Jurkat, Clone E6-1 (cell line): ENCODE data around the gene NDUFA3.

ENCODE experiments used
- DNase-seq: peaks from one replicate; pipeline ENCODE4 v3.0.0-alpha.2; 2011; ENCODE audit warnings: low read depth, low spot score
- H3K4me3 ChIP-seq: 2 replicates; pipeline ENCODE4 v1.5.1; 2011; ENCODE audit warnings: mild to moderate bottlenecking, low read length, control low read depth, moderate library complexity

Gene NDUFA3

DNA sequence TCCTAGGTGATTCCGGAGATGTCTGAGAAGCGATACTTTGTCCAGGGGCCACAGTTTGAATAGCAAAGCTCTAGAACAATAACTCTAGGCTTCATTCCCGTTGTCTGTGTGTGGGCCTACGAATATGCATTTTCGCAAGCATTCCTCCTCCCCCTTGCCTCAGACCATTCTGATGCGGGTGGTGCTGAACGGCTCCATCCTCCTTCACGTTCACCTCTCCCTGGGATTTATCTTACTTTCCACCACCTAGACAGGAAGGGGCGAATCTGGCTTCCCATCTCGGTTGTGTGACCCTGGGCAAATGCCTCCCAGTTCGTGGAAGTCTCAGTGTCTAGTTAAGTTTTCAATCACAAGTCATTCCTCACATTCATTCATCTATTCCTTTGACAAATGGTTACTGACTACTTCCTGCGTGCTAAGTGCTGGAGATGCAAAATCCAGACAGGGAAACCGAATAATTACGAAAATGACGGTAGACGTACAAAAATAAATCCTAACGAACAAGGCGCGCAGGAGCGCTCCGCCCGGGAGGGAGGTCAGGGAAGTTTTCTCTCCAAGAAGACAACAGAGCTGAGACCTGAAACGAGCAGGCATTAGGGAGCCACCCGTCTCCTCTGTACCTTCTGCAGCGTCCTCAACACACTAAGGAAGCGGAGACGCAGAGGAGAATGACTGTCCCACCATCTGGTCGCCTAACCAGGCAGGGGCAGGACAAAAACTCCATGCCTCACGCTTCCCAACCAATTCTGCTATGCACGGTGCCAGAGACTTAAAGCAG, 33.6 kb downstream of the NDUFA3 start:
- DNase-seq: no peak
- H3K4me3 ChIP-seq: peak overlapping the region; percentile 59

DNA sequence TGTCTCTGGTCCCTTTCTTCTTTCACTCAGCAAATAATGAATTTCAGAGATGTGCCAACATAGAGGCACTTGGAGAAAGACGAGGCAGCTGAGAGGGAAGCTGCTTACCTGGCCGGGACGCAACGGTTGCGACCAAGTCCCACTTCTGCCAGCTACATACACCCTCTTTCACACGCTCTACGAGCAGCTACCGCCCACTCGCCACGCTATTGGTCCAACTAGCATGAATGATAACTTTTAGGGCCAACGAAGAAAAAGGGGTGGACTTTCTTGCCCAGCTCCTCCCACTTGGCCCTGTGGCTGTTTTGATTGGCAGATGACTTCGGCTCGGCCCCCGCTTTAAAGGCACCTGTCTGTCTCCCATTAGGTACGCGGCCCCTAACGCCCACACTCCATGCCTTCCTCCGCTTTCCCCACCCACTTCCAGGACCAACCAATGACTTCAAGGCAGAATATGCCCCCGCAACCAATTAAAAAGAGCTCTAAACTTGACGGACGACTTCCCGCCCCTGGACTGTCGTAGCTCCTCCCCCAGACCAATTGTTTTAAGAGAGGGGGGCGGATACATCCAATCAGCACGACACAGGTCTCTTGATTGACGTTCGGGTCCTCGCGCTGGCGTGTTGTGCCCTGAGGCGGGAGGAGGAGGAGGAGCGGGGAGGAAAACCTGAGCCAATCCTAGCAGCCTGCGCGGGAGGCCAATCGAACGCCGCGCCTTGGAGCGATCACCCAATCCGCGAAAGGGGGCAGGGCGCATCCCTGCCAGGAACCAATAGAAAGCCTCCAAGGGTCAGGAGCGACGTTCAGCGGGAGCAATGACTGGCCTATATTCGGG, 34.4 kb downstream of the NDUFA3 start:
- peak overlapping the region; percentile 66 for H3K4me3 ChIP-seq
- DNase-seq: peak; percentile 100

DNA sequence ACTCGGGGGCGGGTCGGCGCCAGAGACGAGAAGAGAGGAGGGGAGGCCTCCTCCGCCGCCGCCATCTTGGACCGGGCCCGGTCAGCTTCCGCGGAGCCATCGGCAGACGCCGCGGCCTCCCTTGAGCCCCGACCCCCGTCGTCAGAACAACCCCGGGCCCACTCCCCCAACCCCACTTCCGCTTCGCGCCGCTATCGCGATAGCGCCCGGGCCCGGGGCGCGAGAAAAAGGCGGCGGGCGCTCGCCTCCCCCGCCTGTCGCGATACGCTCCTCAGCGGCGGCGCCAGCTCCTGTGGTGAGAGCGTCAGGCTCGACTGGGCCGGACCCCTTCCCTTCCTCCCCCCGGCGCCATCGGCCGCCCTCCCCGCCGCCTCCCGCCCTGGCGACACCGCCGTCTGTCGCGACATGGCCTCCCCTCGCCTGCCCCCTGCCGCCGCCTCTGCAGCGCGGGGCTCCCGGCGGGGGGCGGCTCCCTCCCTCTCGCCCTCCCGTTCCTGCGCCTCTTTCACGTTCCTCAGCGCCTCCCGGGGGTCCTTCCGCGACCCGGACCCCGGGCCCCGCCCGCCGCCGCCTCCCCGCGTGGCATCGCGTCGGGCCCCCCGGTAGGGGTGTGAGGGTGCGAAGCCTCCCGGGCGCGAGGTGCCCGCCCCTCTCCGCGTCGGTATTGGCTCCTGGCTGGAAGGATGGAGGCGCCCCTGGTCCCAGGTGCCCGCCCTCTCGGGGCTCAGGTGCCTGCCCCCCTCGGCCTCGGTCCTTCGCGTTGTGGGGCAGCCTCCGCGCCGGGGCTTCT, 35.2 kb downstream of the NDUFA3 start, which contains the start of gene CNOT3:
CNOT3 (plus strand) TSS at position 64 of the 790 bp plus-strand sequence. CDS start 5,217 bp downstream, outside the sequence.
- peak within 1 kb of the TSS; percentile 66 for H3K4me3 ChIP-seq
- DNase-seq: no peak

DNA sequence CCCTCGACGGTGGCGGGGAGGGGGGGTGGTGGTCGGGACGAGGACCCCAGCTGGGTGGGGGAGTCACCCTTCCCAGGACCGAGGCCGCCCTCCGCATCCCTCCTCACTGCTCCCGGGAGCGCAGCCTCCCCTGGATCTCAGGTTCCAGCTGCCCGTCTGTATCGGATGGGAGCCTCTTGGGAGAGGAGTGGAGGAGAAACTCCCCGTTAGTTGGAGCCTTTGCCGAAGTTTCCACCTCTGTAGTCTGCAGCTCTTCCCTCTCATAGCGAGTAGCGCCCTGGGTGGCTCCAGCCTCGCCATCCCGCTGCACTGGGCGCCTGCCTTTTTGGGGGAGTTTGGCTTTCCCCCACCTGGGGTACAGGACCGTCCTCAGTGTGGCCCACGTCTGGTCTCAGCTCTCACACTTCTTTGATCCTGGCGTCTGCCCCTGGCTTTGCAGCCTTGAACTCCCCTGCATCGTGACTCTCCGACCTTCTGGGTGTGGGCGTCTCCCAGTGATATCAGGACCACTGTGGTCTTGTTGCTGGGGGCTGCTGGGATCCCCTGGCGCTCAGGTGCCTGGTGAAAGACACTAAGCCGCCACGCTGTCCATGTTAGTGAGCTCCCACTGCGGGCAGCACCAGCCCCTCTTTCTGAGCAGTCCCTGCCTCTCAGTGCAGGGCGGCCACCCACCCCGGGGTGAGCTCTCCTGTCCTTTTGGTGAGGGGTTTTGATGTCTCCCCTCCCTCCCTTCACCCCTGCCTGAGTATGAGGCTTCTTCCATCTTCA, 36.0 kb downstream of the NDUFA3 start:
- peak overlapping the region; percentile 66 for H3K4me3 ChIP-seq
- DNase-seq: no peak

DNA sequence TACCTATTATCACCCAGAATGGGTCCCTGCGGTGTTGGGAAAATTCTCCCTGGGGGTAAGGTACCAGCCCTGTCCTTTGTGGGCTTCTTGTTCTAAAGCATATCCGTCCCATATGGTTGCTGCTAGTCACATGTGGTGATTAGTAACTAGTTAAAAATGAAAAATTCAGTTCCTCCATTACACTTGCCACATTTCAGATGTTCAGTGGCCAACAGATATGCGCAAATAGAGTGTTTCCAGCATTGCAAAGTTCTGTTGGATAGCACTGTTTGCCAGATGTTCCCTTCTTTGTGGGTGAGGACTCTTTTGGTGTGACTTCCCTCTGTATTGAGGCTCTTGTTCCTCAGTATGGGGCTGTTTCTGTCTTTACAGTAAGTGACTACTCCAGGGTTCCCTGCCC, 38.7 kb downstream of the NDUFA3 start:
- no peak for DNase-seq
- no peak overlapping the region for H3K4me3 ChIP-seq

DNA sequence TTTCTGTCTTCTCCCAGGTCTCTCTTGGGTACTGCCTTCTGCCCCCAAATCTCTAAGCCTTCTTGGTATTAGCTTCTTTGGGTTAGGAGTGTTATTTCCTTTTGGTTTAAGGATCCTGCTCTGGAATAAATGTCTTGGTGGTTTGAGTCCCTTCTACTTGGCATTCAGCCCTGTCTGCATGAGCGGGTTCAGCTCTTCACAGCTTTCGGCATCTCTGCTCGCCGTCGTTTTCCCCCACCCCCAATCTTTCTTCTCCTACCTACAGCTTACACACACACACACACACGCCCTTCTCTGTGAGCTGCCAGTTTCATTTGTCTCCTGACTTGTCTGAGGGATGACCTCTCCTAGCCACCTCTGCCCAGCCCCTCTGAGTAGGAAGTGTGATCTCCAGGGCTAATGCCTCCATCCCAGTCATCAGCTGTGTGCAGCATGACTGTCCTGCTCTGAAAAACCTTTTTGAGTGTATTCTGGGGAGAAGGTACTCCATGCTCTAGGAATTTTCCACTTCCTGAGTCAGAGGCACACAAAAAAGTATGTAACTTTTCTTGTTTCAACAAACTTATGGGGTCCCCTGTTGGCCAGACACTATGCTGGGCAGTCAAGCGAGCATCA, 39.6 kb downstream of the NDUFA3 start:
- no peak overlapping the region for H3K4me3 ChIP-seq
- DNase-seq: no peak

DNA sequence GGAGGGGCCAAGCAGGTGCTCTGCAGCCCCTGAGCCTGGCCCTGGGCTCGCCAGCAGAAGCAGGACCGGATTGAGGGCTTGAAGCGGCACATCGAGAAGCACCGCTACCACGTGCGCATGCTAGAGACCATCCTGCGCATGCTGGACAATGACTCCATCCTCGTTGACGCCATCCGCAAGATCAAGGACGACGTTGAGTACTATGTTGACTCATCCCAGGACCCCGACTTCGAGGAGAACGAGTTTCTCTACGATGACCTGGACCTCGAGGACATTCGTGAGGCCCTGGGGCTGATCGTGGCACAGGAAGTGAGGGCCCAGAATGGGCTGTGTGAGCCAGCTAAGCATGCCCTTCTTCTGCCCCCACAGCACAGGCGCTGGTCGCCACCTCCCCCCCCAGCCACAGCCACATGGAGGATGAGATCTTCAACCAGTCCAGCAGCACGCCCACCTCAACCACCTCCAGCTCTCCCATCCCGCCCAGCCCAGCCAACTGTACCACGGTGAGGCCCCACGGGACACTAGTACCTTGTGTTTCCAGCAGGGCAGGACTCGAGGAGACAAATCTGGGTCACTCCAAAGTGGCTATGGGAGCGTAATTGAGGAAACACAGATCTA, 43.0 kb downstream of the NDUFA3 start:
- no peak for DNase-seq
- no peak overlapping the region for H3K4me3 ChIP-seq

DNA sequence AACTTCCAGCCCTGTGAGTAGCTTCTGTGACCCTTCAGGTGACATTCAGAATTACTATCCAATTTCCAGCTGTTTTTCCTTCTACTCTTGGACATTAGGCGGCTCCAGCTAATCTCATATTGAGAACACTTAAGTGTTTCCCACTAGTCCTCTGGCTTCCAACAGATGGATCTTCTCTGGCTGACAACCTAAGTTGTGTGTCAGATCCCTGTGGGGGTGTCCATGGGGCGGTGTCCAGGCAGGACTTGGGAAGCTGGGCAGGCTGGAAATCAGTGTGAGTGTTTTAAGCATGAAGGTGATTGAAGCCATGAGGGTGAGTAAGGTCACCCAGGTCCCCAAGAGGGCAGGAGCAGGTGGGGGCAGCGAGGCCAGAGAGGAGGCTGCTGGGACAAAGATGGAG, 45.0 kb downstream of the NDUFA3 start:
- no peak overlapping the region for H3K4me3 ChIP-seq
- no peak for DNase-seq

DNA sequence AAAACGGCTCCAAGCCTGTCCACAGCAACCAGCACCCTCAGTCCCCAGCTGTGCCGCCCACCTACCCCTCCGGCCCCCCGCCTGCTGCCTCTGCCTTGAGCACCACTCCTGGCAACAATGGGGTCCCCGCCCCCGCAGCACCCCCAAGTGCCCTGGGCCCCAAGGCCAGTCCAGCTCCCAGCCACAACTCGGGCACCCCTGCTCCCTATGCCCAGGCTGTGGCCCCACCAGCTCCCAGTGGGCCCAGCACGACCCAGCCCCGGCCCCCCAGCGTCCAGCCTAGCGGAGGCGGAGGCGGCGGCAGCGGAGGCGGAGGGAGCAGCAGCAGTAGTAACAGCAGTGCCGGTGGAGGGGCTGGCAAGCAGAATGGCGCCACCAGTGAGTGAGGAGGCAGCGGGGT, 45.5 kb downstream of the NDUFA3 start:
- DNase-seq: no peak

DNA sequence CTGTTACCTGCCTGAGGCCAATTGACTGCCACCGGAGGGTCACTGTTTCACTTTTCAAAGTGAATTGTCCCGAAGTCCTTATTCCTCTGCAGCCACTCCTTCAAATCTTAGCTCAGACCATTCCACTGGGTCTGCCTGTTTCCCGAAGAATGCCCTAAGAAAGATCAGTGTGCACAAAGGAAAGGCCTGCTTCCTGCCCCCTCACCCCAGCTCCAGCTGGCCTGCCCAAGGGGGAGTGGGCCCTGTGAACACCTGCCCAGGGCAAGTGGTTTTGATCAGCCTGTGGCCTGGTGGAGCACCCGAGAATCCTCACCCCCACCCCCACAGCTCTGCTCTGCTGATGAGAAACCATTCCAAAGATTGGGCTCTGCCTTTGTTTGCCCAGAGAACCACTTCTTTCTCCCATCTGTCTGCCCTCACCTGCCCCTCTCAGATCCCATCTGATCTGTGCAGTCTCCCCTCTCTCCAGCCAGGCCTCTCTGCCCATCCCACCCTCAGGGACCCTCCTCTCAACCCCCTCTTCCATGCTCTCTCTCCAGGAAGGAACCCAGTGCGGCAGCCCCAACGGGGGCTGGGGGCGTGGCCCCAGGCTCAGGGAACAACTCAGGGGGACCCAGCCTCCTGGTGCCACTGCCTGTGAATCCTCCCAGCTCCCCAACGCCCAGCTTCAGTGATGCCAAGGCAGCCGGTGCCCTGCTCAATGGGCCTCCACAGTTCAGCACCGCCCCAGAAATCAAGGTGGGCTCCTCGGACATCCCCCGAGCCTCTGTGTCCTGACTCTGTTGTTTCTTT, 46.6 kb downstream of the NDUFA3 start:
- no peak for DNase-seq
- no peak overlapping the region for H3K4me3 ChIP-seq

More for the DNA sequence above, 45.5 kb downstream of the NDUFA3 start:
- H3K4me3 ChIP-seq: no peak overlapping the region

DNA sequence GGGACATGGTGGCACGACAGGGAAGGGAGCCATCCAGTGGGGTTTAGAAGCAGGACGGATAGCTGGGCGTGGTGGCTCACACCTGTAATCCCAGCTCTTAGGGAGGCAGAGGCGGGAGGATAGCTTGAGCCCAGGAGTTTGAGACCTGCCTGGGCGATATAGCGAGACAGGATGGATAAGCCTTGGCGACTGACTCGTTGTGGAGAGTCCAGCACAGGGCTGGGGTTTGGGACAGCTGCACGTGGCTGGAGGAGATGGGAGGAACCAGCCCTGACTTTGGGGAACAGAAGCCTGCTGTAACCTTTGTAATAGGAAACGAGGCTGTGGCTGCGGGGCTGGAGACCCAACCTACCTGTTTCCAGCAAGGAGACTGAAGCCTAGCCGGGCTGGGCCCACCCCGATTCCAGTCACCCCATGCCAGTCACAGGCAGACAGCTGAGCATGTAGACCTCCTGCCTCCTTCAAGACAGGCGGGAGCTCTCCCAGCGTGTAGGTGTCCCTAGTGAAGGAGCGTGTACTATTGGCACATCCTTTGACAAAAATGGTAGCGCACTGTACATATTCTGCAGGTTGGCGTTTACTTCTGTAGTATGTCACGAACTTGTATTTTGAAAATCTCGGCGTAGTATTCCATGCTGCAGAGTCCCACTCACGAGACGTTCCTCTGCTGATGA, 48.8 kb downstream of the NDUFA3 start:
- no peak overlapping the region for H3K4me3 ChIP-seq
- DNase-seq: no peak

DNA sequence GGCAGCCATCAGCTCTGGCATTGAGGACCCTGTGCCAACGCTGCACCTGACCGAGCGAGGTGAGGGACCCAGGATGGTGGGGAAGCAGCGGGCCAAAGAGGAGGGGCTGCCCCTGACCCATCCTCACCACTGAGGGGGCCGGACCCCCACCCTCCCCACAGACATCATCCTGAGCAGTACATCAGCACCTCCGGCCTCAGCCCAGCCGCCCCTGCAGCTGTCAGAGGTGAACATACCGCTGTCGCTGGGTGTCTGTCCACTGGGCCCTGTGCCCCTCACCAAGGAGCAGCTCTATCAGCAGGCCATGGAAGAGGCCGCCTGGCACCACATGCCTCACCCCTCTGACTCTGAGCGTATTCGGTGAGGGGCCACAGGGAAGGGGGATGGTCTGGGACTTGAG, 49.6 kb downstream of the NDUFA3 start:
- H3K4me3 ChIP-seq: no peak overlapping the region
- no peak for DNase-seq

DNA sequence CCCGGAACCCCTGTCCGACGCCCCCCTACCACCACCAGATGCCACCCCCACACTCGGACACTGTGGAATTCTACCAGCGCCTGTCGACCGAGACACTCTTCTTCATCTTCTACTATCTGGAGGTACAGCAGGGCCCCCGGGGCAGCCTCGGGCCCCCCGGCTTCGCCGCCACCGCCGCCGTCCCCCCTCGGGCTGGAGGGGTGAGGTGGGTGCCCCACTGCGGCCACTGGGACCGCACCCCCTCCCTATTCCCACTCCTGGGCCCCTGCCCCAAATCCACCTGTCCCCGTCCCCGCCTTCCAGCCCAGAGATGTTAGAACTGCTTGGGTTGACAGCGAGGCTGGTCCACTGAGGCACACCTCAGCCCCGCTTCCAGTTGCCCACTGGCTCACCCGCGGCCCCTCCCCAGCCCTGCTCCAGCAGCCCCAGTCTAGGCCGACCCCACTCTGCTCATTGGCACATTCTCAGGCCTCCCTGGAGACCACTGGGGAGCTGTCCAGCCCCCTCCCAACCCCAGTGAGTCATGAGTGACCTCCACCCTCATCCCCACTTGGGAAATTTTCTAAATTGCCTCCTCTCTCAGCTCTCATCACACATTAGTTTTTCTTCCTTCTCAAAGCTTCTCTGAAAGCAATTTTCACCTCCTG, 50.3 kb downstream of the NDUFA3 start:
- H3K4me3 ChIP-seq: no peak overlapping the region
- DNase-seq: no peak

DNA sequence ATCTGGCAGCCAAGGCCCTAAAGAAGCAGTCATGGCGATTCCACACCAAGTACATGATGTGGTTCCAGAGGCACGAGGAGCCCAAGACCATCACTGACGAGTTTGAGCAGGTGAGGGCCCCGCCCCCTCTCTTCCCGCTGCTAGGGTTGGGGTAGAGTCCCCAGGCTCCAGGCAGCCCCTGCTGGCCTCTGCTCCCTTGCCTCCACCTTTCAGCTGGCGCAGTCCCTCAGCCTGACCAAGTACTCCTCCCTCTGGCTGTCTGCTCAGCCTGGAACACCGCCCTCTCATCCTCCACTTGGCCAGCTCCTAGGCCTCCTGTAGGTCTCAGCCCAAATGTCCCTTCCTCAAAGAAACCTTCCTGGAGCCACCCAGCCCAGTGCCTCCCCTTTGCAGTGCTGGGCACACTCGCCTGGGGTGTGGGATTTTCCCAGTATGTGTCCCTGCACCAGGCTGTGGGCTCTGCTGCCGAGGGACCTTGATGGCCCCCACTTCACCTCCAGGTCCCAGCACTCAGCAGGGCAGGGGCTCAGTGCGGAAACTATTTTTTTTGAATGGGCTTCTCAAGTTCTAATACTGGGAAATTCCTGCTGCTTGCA, 51.2 kb downstream of the NDUFA3 start:
- no peak overlapping the region for H3K4me3 ChIP-seq
- DNase-seq: no peak

DNA sequence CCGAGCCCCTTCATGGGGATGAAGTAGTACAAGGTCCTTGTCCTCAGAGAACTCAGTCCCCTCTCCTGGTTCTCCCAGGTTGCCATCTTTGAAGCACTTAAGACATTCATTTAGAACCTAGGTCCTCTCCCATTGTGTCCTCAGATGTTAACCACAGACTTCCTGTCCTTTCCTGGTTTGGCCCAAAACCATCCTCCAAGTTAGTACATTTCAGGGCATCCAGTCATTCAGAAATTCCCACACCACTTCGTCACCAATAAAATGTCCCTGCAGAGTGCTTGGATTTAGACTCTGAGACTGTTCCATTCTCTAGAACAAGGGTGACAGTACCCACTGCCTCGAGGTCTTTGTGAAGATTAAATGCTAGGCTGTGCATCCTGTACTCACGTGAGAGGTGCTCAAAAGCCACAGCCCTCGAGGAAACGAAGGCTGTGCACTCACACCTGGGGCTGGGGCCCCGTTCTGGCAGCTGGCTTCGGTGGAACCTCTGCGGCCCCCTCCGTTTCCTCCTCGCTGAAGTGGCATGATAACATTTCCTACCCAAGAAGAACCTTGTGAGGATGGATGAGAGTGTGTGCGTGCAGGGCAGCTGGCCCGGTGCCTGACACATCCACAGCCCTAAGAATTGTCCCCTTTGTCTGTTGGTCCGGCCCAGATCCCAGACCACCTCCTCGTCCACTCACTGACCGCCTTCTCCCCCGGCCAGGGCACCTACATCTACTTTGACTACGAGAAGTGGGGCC, 52.1 kb downstream of the NDUFA3 start:
- no peak overlapping the region for H3K4me3 ChIP-seq
- DNase-seq: peak; percentile 88
